ENCODE data around the gene CCDC18.
"Not testable (repeated sequence)": the region's sequence is repeated elsewhere in the genome, so short reads cannot be mapped to it uniquely, and the experiment has no call there.

GRCh38 chr1:93275262-93275633 lies 94.7 kb downstream of the CCDC18 start:
- not testable (repeated sequence) for TF ChIP-seq CTCF (IDR thresholded peaks at IDR 0.05); POLR2AphosphoS5 (IDR thresholded peaks at IDR 0.05); POLR2A (IDR thresholded peaks at IDR 0.05; ENCODE audit: low read depth); EP300 (IDR thresholded peaks at IDR 0.05)

Data from esophagus muscularis mucosa (tissue), 4 donors.